ENCODE measurements around the gene PSMB2.
"Not testable (repeated sequence)": the region's sequence is repeated elsewhere in the genome, so short reads cannot be mapped to it uniquely, and the experiment has no call there.

Gene PSMB2

GRCh38 chr1:35590476-35591040 is 50.8 kb downstream of the PSMB2 start:
- no peak overlapping the region for H3K4me3 Mint-ChIP-seq
- H3K4me1 Mint-ChIP-seq = no peaks in the 10 kb centered on the region
- no peaks in the 10 kb centered on the region for H3K27me3 Mint-ChIP-seq (ENCODE audit: low read depth)
- no peaks in the 10 kb centered on the region for H3K9me3 Mint-ChIP-seq
- H3K36me3 Mint-ChIP-seq (ENCODE audit: low read depth) = no peaks in the 10 kb centered on the region
- TF ChIP-seq CTCF (IDR thresholded peaks at IDR 0.05; ENCODE audit: unreplicated experiment in 3 of 3) = no peak
- no peak overlapping the region for H3K27ac Mint-ChIP-seq

GRCh38 chr1:35589516-35590427 is 51.6 kb downstream of the PSMB2 start:
- Mint-ChIP-seq H3K27ac (no peak overlapping the region), H3K36me3 (ENCODE audit: low read depth) (no peaks in the 10 kb centered on the region), H3K4me3 (no peak overlapping the region), H3K9me3 (no peaks in the 10 kb centered on the region), H3K4me1 (no peaks in the 10 kb centered on the region), H3K27me3 (ENCODE audit: low read depth) (no peaks in the 10 kb centered on the region)
- no peak for TF ChIP-seq CTCF (IDR thresholded peaks at IDR 0.05; ENCODE audit: unreplicated experiment in 3 of 3)

- H3K4me3 Mint-ChIP-seq = no peak overlapping the region
- no peaks in the 10 kb centered on the region for H3K9me3 Mint-ChIP-seq
- no peak overlapping the region for H3K27ac Mint-ChIP-seq
- H3K27me3 Mint-ChIP-seq (ENCODE audit: low read depth) = peaks cover 4% of the 10 kb centered on the region
- no peaks in the 10 kb centered on the region for H3K4me1 Mint-ChIP-seq
- no peaks in the 10 kb centered on the region for H3K36me3 Mint-ChIP-seq (ENCODE audit: low read depth)
- no peak for TF ChIP-seq CTCF (IDR thresholded peaks at IDR 0.05; ENCODE audit: unreplicated experiment in 3 of 3)
These were observed 53.0 kb downstream of the PSMB2 start for GRCh38 chr1:35588197-35588910.

- Mint-ChIP-seq H3K27me3 (ENCODE audit: low read depth) (peaks cover 7% of the 10 kb centered on the region), H3K4me1 (no peaks in the 10 kb centered on the region), H3K27ac (no peak overlapping the region), H3K9me3 (no peaks in the 10 kb centered on the region), H3K36me3 (ENCODE audit: low read depth) (no peaks in the 10 kb centered on the region), H3K4me3 (no peak overlapping the region)
- no peak for TF ChIP-seq CTCF (IDR thresholded peaks at IDR 0.05; ENCODE audit: unreplicated experiment in 3 of 3)
These were observed 53.6 kb downstream of the PSMB2 start for GRCh38 chr1:35587736-35588135.

GRCh38 chr1:35586808-35587207 is 54.5 kb downstream of the PSMB2 start:
- TF ChIP-seq CTCF (IDR thresholded peaks at IDR 0.05; ENCODE audit: unreplicated experiment in 3 of 3) = no peak
- no peak overlapping the region for H3K27ac Mint-ChIP-seq
- H3K4me1 Mint-ChIP-seq = no peaks in the 10 kb centered on the region
- no peaks in the 10 kb centered on the region for H3K9me3 Mint-ChIP-seq
- no peak overlapping the region for H3K4me3 Mint-ChIP-seq
- peaks cover 10% of the 10 kb centered on the region for H3K27me3 Mint-ChIP-seq (ENCODE audit: low read depth)
- H3K36me3 Mint-ChIP-seq (ENCODE audit: low read depth) = no peaks in the 10 kb centered on the region

GRCh38 chr1:35585805-35586204 is 55.5 kb downstream of the PSMB2 start:
- H3K4me1 Mint-ChIP-seq; H3K27ac Mint-ChIP-seq; H3K36me3 Mint-ChIP-seq (ENCODE audit: low read depth); H3K4me3 Mint-ChIP-seq; H3K9me3 Mint-ChIP-seq: not testable (repeated sequence)
- H3K27me3 Mint-ChIP-seq (ENCODE audit: low read depth) = peaks cover 10% of the 10 kb centered on the region

Measured in nephron (organoid).